ENCODE data around the gene SNX22. TPM values are rescaled to one million over a fixed set of nuclear protein-coding genes. Genes with fewer than 3 reads are reported as not detected.
A peak's percentile ranks its signal among the peaks of the same experiment; 100 is the strongest.

The SNX22 gene
- total RNA-seq, 1 donor from 2014 or later, result 7.3 TPM

DNA sequence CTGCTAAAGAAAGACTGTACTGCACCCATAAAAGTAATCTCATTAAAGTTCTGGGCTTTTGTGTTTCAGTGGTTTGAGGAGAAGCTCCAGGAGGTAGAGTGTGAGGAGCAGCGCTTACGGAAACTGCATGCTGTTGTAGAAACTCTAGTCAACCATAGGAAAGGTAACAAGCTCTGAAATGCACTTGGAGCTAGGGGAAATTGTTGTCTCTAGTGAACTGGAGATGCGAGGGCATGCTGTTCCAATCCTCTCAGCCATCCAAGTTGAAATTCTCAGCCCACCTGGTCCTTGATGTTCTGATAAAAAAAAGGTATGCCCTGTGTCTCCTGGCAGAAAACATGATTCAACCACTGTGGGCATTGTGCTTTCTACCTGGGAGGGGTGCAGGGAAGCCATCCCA is 21.4 kb upstream of the SNX22 start:
- no peak for DNase-seq (ENCODE audit: low spot score, unreplicated experiment)
- no peaks in the 10 kb centered on the region for H3K4me1 Mint-ChIP-seq (ENCODE audit: low read depth)
- H3K36me3 Mint-ChIP-seq (ENCODE audit: insufficient read depth), result peaks cover 24% of the 10 kb centered on the region
- H3K27ac Mint-ChIP-seq, result no peak overlapping the region
- no peak for TF ChIP-seq CTCF (IDR thresholded peaks at IDR 0.05; ENCODE audit: unreplicated experiment)
- H3K27me3 Mint-ChIP-seq, result no peaks in the 10 kb centered on the region
- H3K4me3 Mint-ChIP-seq (ENCODE audit: low read depth), result no peak overlapping the region
- no peaks in the 10 kb centered on the region for H3K9me3 Mint-ChIP-seq (ENCODE audit: low read depth)

- no peaks in the 10 kb centered on the region for H3K27me3 Mint-ChIP-seq
- H3K27ac Mint-ChIP-seq, result peak overlapping the region; percentile 13
- H3K9me3 Mint-ChIP-seq (ENCODE audit: low read depth), result no peaks in the 10 kb centered on the region
- DNase-seq (ENCODE audit: low spot score, unreplicated experiment), result no peak
- peaks cover 21% of the 10 kb centered on the region for H3K36me3 Mint-ChIP-seq (ENCODE audit: insufficient read depth)
- TF ChIP-seq CTCF (IDR thresholded peaks at IDR 0.05; ENCODE audit: unreplicated experiment), result no peak
- H3K4me1 Mint-ChIP-seq (ENCODE audit: low read depth), result no peaks in the 10 kb centered on the region
- H3K4me3 Mint-ChIP-seq (ENCODE audit: low read depth), result no peak overlapping the region
Measured at GRCh38 chr15:64131547-64131946, 20.0 kb upstream of the SNX22 start.

- Mint-ChIP-seq H3K36me3 (ENCODE audit: insufficient read depth) (peaks cover 20% of the 10 kb centered on the region), H3K4me3 (ENCODE audit: low read depth) (no peak overlapping the region), H3K4me1 (ENCODE audit: low read depth) (no peaks in the 10 kb centered on the region), H3K27me3 (no peaks in the 10 kb centered on the region), H3K27ac (no peak overlapping the region), H3K9me3 (ENCODE audit: low read depth) (no peaks in the 10 kb centered on the region)
- no peak for TF ChIP-seq CTCF (IDR thresholded peaks at IDR 0.05; ENCODE audit: unreplicated experiment)
- no peak for DNase-seq (ENCODE audit: low spot score, unreplicated experiment)
Measured at GRCh38 chr15:64132217-64132616, 19.3 kb upstream of the SNX22 start.

DNA sequence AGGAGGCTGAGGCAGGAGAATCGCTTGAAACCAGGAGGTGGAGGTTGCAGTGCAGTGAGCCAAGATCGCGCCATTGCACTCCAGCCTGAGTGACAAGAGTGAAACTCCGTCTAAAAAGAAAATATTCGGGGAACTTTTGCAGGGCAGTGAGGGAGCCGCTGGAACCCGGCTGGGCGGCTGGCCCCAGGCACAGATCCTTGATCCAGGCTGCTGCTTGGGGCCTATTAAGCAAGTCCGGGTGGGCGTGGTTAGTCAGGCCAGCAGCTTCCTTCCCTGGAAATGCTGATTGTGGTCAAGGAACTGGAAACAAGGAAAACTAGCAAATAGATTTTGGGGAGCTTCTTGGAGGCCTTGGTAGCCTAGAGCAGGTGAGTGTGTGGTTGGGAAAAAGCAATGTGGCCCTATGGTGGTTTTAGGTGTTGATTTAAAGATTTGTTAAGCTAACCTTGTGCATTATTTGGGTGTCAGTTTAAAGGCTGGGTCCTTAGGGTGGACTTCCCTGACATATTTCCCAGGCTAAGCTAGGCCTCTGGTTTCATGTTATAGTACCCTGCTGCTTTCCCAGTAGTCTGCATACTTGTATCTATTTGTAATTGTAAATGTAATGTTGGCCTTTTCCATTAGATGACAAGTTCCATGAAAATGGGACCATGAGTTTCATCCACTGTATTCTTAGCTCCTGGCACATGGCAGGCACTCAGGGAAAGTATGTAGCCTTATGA is 17.7 kb upstream of the SNX22 start:
- no peak for TF ChIP-seq CTCF (IDR thresholded peaks at IDR 0.05; ENCODE audit: unreplicated experiment)
- no peak overlapping the region for H3K4me3 Mint-ChIP-seq (ENCODE audit: low read depth)
- no peak overlapping the region for H3K27ac Mint-ChIP-seq
- DNase-seq (ENCODE audit: low spot score, unreplicated experiment), result no peak
- no peaks in the 10 kb centered on the region for H3K4me1 Mint-ChIP-seq (ENCODE audit: low read depth)
- no peaks in the 10 kb centered on the region for H3K27me3 Mint-ChIP-seq
- H3K36me3 Mint-ChIP-seq (ENCODE audit: insufficient read depth), result peaks cover 22% of the 10 kb centered on the region
- no peaks in the 10 kb centered on the region for H3K9me3 Mint-ChIP-seq (ENCODE audit: low read depth)

GRCh38 chr15:64134345-64134829 is 17.1 kb upstream of the SNX22 start:
- no peak for DNase-seq (ENCODE audit: low spot score, unreplicated experiment)
- Mint-ChIP-seq H3K36me3 (ENCODE audit: insufficient read depth) (peaks cover 22% of the 10 kb centered on the region), H3K4me1 (ENCODE audit: low read depth) (no peaks in the 10 kb centered on the region), H3K4me3 (ENCODE audit: low read depth) (no peak overlapping the region), H3K9me3 (ENCODE audit: low read depth) (no peaks in the 10 kb centered on the region), H3K27me3 (no peaks in the 10 kb centered on the region), H3K27ac (no peak overlapping the region)
- no peak for TF ChIP-seq CTCF (IDR thresholded peaks at IDR 0.05; ENCODE audit: unreplicated experiment)
